AG04450 (cell line): ENCODE measurements around the gene FURIN. TPM values are rescaled to one million over a fixed set of nuclear protein-coding genes. Genes with fewer than 3 reads are reported as not detected.

Experiments
- CTCF ChIA-PET: fragments of 300-600, 350-600 bp; formaldehyde crosslinking; extraction: SDS; loops from one replicate; lab custom pipeline; 2022; ENCODE audit warnings: antibody characterized with exemption, inconsistent platforms; lab: Charles Lee
- POLR2A ChIA-PET: fragments of 350-600 bp; formaldehyde crosslinking; extraction: SDS; loops from one replicate; lab custom pipeline; 2021; ENCODE audit warnings: antibody characterized with exemption, inconsistent platforms; lab: Yijun Ruan, JAX
- DNase-seq: peaks from one replicate; pipeline ENCODE4 v3.0.0-alpha.2; 2011; ENCODE audit warnings: low read depth, low spot score
- H3K27ac ChIP-seq: one replicate; pipeline ENCODE4 v1.5.1; 2012; ENCODE audit warnings: low read depth, low read length, control low read depth
- H3K27me3 ChIP-seq: one replicate; pipeline ENCODE4 v1.6.0; 2012; ENCODE audit warnings: low read length; ENCODE audit not compliant: control insufficient read depth, insufficient read depth
- H3K4me3 ChIP-seq: 2 replicates; pipeline ENCODE4 v1.5.1; 2011; ENCODE audit warnings: mild to moderate bottlenecking, low read depth, low read length, control low read depth
- H3K9me3 ChIP-seq: 2 replicates; pipeline ENCODE4 v1.5.1; 2012; ENCODE audit warnings: low read length; ENCODE audit not compliant: control insufficient read depth, insufficient read depth
- polyA plus RNA-seq: library from polyadenylated mRNA; depleted of rRNA; stranded (reverse); fragments of >200 nt; gene quantifications from 2 replicates; pipeline ENCODE4 v1.2.3, GENCODE V29; 2011
- TF ChIP-seq, protein P1 (sequence below): IDR thresholded peaks from 2 replicates; pipeline ENCODE4 v1.5.1; 2011; ENCODE audit warnings: low read depth, low read length, control low read depth, inconsistent platforms

FURIN gene
- polyA plus RNA-seq, 1 experiment, result 14.0 TPM

DNA sequence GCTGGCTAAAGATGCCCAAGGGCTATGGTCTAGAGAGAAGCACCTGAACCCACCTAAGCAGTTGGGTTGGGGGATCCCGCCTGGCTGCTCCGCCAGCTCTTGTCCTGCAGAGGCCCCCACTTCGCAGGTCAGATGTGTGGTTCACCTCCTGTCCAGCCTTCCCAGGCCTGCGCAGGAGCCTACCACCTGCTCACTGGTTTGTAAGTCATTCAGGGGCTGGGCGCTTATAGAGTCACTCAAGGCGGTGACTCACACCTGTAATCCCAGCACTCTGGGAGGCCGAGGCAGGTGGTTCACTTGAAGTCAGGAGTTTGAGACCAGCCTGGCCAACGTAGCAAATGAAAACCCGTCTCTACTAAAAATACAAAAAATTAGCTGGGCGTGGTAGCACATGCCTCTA is 3.9 kb upstream of the FURIN start:
- no peaks in the 10 kb centered on the region for H3K9me3 ChIP-seq
- DNase-seq, result no peak
- ChIA-PET POLR2A (no interaction called here), CTCF (interaction anchor here (0.6 to 1.6 kb wide), 3 partner anchors 68 to 217 kb away, joined by 3 to 6 read pairs (median 3); partner anchors contain the start of gene HDDC3)
- no peak overlapping the region for H3K4me3 ChIP-seq
- TF ChIP-seq, protein P1, sequence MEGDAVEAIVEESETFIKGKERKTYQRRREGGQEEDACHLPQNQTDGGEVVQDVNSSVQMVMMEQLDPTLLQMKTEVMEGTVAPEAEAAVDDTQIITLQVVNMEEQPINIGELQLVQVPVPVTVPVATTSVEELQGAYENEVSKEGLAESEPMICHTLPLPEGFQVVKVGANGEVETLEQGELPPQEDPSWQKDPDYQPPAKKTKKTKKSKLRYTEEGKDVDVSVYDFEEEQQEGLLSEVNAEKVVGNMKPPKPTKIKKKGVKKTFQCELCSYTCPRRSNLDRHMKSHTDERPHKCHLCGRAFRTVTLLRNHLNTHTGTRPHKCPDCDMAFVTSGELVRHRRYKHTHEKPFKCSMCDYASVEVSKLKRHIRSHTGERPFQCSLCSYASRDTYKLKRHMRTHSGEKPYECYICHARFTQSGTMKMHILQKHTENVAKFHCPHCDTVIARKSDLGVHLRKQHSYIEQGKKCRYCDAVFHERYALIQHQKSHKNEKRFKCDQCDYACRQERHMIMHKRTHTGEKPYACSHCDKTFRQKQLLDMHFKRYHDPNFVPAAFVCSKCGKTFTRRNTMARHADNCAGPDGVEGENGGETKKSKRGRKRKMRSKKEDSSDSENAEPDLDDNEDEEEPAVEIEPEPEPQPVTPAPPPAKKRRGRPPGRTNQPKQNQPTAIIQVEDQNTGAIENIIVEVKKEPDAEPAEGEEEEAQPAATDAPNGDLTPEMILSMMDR, result no peak
- H3K27me3 ChIP-seq, result no peaks in the 10 kb centered on the region
- H3K27ac ChIP-seq, result no peak overlapping the region

DNA sequence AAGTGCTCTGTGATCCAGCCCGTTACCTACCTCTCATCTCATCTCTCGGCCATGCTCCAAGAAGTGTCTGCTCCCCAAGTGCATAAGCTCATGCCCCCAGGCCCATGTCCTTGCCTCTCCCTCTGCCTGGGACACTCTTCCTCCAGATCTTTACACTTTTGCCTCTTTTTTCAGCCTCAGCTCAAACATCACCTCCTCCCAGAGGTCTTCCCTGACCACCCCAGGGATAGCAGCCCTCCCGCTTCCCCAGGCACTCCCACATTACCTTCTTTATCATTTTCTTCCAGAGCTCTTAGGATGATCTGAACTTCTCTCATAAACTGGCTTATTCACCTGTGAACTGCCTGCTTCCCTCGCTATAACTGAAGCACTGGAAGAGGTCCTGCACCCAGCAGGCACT is 2.7 kb upstream of the FURIN start:
- CTCF ChIA-PET, result interaction anchor here (1.1 kb wide), 1 partner anchor 218 kb away, joined by 3 read pairs; no protein-coding TSS in a partner anchor

DNA sequence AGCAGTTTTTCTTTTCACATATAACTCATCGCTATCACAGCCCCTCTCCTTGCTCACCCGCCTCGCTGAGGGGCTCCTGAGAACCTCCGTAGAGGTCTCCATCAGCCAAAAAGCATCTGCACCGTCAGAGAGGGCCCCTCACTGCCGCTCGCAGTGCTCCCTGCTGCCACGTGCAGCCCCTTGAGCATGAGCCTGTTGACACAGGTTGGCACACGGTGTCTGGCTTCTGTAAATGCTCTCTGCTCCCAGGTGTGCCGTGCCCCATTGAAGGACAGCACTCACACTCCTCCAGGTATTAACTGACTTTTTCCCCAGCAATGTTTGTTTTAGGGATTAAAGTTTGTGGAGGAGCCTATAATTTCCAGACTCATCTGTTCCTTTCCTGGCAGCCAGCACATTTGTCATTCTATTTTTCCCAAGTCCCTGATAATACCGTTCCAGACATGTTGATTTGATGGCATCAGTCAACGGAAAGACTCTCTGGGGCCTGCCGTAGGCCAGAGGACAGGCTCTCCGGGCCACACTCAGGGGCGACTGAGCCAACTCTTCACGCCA is 2.1 kb upstream of the FURIN start:
- H3K4me3 ChIP-seq, result no peak overlapping the region
- H3K9me3 ChIP-seq, result no peaks in the 10 kb centered on the region
- CTCF ChIA-PET, result interaction anchor here (1.0 kb wide), 1 partner anchor 546 kb away, joined by 3 read pairs; no protein-coding TSS in a partner anchor
- H3K27me3 ChIP-seq, result no peaks in the 10 kb centered on the region
- no peak overlapping the region for H3K27ac ChIP-seq
- POLR2A ChIA-PET, result no interaction called here
- TF ChIP-seq, protein P1, result no peak
- no peak for DNase-seq

More for the DNA sequence above, 2.7 kb upstream of the FURIN start:
- POLR2A ChIA-PET, result no interaction called here
- TF ChIP-seq, protein P1, result no peak
- Histone ChIP-seq H3K27me3 (no peaks in the 10 kb centered on the region), H3K4me3 (no peak overlapping the region), H3K27ac (no peak overlapping the region), H3K9me3 (no peaks in the 10 kb centered on the region)
- DNase-seq, result no peak

- no peaks in the 10 kb centered on the region for H3K9me3 ChIP-seq
- POLR2A ChIA-PET, result no interaction called here
- TF ChIP-seq, protein P1, result no peak
- no peaks in the 10 kb centered on the region for H3K27me3 ChIP-seq
- no peak overlapping the region for H3K27ac ChIP-seq
- CTCF ChIA-PET, result interaction anchor here (1.0 kb wide), 1 partner anchor 547 kb away, joined by 3 read pairs; no protein-coding TSS in a partner anchor
- no peak for DNase-seq
- H3K4me3 ChIP-seq, result no peak overlapping the region
Observed at GRCh38 chr15:90866800-90867199, 1.6 kb upstream of the FURIN start.

GRCh38 chr15:90869140-90869541 is 753 bp downstream of the FURIN start:
- CTCF ChIA-PET, result interaction anchor here (0.6 kb wide), 1 partner anchor 10 kb away, joined by 4 read pairs; no protein-coding TSS in a partner anchor
- TF ChIP-seq, protein P1, result no peak
- POLR2A ChIA-PET, result no interaction called here
- Histone ChIP-seq H3K27ac (peak overlapping the region; percentile 68), H3K4me3 (no peak overlapping the region), H3K9me3 (no peaks in the 10 kb centered on the region; the same call in 1 of the 2 replicates), H3K27me3 (no peaks in the 10 kb centered on the region)
- no peak for DNase-seq
